HepG2 (cell line): Measurements from ENCODE around the gene EIF6. TPM values are rescaled to one million over a fixed set of nuclear protein-coding genes. Genes with fewer than 3 reads are reported as not detected.
"Not testable (repeated sequence)": the region's sequence is repeated elsewhere in the genome, so short reads cannot be mapped to it uniquely, and the experiment has no call there.

ENCODE experiments used
- ATAC-seq: fragments of 200-7000 bp; cut with Tn5 transposase; 3 replicates; pipeline ENCODE4 v1.9.1; 2020; ENCODE audit warnings: mild to moderate bottlenecking, moderate library complexity
- BruUV-seq: library from RNA; stranded (reverse); fragments of 400-500 nt; replicated peaks from 2 replicates; lab custom pipeline; 2021; lab: Mats Ljungman, UMichigan
- CTCF ChIA-PET: fragments of 300-600 bp; formaldehyde crosslinking; extraction: SDS; loops from one replicate; lab custom pipeline; 2021; ENCODE audit warnings: low total read pairs, inconsistent platforms, low intra/inter-chr PET ratio; lab: Yijun Ruan, JAX
- POLR2A ChIA-PET: fragments of 350-600 bp; sonication (Branson Sonifier 250); formaldehyde crosslinking; loops from one replicate; lab custom pipeline; 2020; ENCODE audit warnings: antibody characterized with exemption, inconsistent platforms; lab: Yijun Ruan, JAX
- DNase-seq: peaks from one replicate; pipeline ENCODE4 v3.0.0-alpha.2; 2015; ENCODE audit warnings: low spot score
- FAIRE-seq: peaks from 3 replicates; lab custom pipeline; 2011; peaks lifted over from hg19 to GRCh38; lab: Jason Lieb, UNC
- H2AFZ ChIP-seq: one replicate; pipeline ENCODE4 v1.6.1; 2011; ENCODE audit warnings: low read length, inconsistent platforms
- H3K27ac ChIP-seq: fragments of 300-600 bp; 3 replicates; pipeline ENCODE4 v1.8.0; 2011; ENCODE audit warnings: mixed run types, mild to moderate bottlenecking, mixed read lengths, low read length, inconsistent platforms; ENCODE audit not compliant: insufficient read depth; ENCODE audit errors: extremely low read length
- H3K27me3 ChIP-seq, 2 experiments: fragments of 200-600 bp in 1 of 2; 2 replicates in 1 of 2; 3 replicates in 1 of 2; pipeline versions ENCODE4 v1.6.0 to v1.8.0; 2011; ENCODE audit warnings: low read length in 2 of 2, mild to moderate bottlenecking in 2 of 2, moderate library complexity in 2 of 2, inconsistent platforms in 1 of 2; ENCODE audit not compliant: insufficient read depth in 2 of 2, control insufficient read depth in 1 of 2
- H3K36me3 ChIP-seq, 2 experiments: fragments of 200-600 bp in 1 of 2; replicated peaks in 1 of 2; 2 replicates in 1 of 2; 3 replicates in 1 of 2; pipeline versions ENCODE4 v1.5.1 to v1.8.0; 2011; ENCODE audit warnings: low read length in 2 of 2, inconsistent platforms in 1 of 2; ENCODE audit not compliant: insufficient read depth in 2 of 2, control insufficient read depth in 1 of 2
- H3K4me1 ChIP-seq: 2 replicates; pipeline ENCODE4 v1.5.1; 2012; ENCODE audit warnings: low read length, inconsistent platforms; ENCODE audit not compliant: insufficient read depth
- H3K4me2 ChIP-seq: 2 replicates; pipeline ENCODE4 v1.6.0; 2011; ENCODE audit warnings: low read depth, low read length, inconsistent platforms
- H3K4me3 ChIP-seq, 3 experiments: fragments of 200-600 bp in 1 of 3; sonication (generic), shearing (Covaris generic) in 1 of 3; replicated peaks in 1 of 3; 2 replicates each; pipeline ENCODE4 v1.5.1; 2011 to 2016; ENCODE audit warnings: low read length in 3 of 3, inconsistent platforms in 2 of 3, low read depth in 2 of 3, mild to moderate bottlenecking in 2 of 3, control low read depth in 1 of 3, mixed read lengths in 1 of 3; ENCODE audit not compliant: insufficient read depth in 1 of 3
- H3K79me2 ChIP-seq: one replicate; pipeline ENCODE4 v1.6.1; 2011; ENCODE audit warnings: low read length, inconsistent platforms; ENCODE audit not compliant: insufficient read depth
- H3K9ac ChIP-seq: 2 replicates; pipeline ENCODE4 v1.6.0; 2011; ENCODE audit warnings: mild to moderate bottlenecking, low read depth, low read length, inconsistent platforms; ENCODE audit not compliant: insufficient read depth
- H3K9me3 ChIP-seq: 2 replicates; pipeline ENCODE4 v1.5.1; 2012; ENCODE audit warnings: mild to moderate bottlenecking, low read length
- H4K20me1 ChIP-seq: 2 replicates; pipeline ENCODE4 v1.6.0; 2011; ENCODE audit warnings: inconsistent platforms, mild to moderate bottlenecking, low read length, moderate library complexity; ENCODE audit not compliant: insufficient read depth
- FOXO1 ChIP-seq: sonication (generic); formaldehyde crosslinking; IDR thresholded peaks from 2 replicates; pipeline ENCODE4 v1.4.0; 2020; ENCODE audit warnings: missing genetic modification reagents
- RFX1 ChIP-seq: fragments of 450-650 bp; IDR thresholded peaks from 2 replicates; pipeline ENCODE4 v1.6.1; 2017
- ZNF619 ChIP-seq: sonication (generic); formaldehyde crosslinking; IDR thresholded peaks from 2 replicates; pipeline ENCODE4 v1.4.0; 2020; ENCODE audit warnings: mild to moderate bottlenecking, missing genetic modification reagents
- WGBS: methylation state at CpG from one replicate; pipeline ENCODE4 v1.1.6; 2017; ENCODE audit warnings: low lambda C conversion rate; 5-methylcytosine and 5-hydroxymethylcytosine counted together
- in situ Hi-C: cut with HindIII; loops from 2 replicates; pipeline ENCODE4 v1.10.0; 2017; ENCODE audit warnings: low pct_unique_long_range_greater_than_20kb; ENCODE audit not compliant: extremely low pct_ligation_motif_present
- intact Hi-C: fragments of 100-400 bp; cut with micrococcal nuclease; formaldehyde crosslinking; loops from one replicate; pipeline ENCODE4 v1.10.0; 2022; ENCODE audit not compliant: unreplicated experiment
- polyA plus RNA-seq, 8 experiments: library from polyadenylated mRNA; depleted of rRNA in 3 of 8; stranded (reverse) in 7 of 8; unstranded in 1 of 8; fragments of >200 nt; fragmentation: Illumina TruSeq in 4 of 8; extraction: Trizol in 4 of 8; gene quantifications; 2 replicates each; pipeline versions ENCODE4 v1.2.1 to v1.2.3, GENCODE V29; 2011 to 2016; ENCODE audit warnings: low read depth in 4 of 8, missing spikeins in 1 of 8, mixed read lengths in 1 of 8; ENCODE audit not compliant: insufficient read depth in 1 of 8
- total RNA-seq, 5 experiments: library from RNA; depleted of rRNA; stranded (reverse); fragments of >200 nt; fragmentation: Illumina TruSeq; extraction: Trizol; gene quantifications; 2 replicates each; pipeline ENCODE4 v1.2.3, GENCODE V29; 2016; ENCODE audit warnings: low read depth in 1 of 5

The EIF6 gene
- total and polyA plus RNA-seq, 2 of the 13 experiments (the other 11 are each of a cell fraction or from before 2014, with no cell fraction given), result 462 to 466 TPM

DNA sequence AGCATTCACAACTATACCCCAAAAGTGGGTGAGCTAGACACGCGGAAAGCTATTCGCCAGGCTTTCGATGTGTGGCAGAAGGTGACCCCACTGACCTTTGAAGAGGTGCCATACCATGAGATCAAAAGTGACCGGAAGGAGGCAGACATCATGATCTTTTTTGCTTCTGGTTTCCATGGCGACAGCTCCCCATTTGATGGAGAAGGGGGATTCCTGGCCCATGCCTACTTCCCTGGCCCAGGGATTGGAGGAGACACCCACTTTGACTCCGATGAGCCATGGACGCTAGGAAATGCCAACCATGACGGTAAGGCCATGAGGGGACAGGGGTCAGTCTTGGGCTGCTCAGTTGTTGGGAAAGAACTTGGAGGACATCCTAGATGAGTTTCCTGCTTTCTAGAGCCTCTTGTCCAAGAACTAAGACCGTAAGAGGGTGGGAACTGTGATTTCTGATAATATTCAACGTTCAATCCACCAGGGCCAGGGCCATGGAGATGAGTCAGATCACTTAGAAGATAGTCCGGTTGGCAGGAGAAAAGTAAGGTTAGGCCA lies 30.0 kb downstream of the EIF6 start:
- POLR2A ChIA-PET, result no interaction called here
- BruUV-seq, result no TSS peak
- Histone ChIP-seq H4K20me1 (no peaks in the 10 kb centered on the region), H3K9ac (no peak overlapping the region), H3K4me1 (peaks cover 15% of the 10 kb centered on the region), H3K27ac (no peak overlapping the region), H2AFZ (no peak overlapping the region), H3K9me3 (no peaks in the 10 kb centered on the region), H3K4me3 (no peak overlapping the region), H3K79me2 (no peaks in the 10 kb centered on the region), H3K4me2 (no peak overlapping the region), H3K27me3 (no peaks in the 10 kb centered on the region), H3K36me3 (no peaks in the 10 kb centered on the region)
- TF ChIP-seq FOXO1 (CRISPR knock-in tag) (no peak), RFX1 (peak; percentile 60)
- intact Hi-C loops, result no loop called here
- DNase-seq (no peak), FAIRE-seq (no peak), ATAC-seq (no peak)
- CTCF ChIA-PET, result no interaction called here
- WGBS, result 75% methylated on average over 12 of the region's 12 CpGs
- in situ Hi-C loops, result no loop called here

DNA sequence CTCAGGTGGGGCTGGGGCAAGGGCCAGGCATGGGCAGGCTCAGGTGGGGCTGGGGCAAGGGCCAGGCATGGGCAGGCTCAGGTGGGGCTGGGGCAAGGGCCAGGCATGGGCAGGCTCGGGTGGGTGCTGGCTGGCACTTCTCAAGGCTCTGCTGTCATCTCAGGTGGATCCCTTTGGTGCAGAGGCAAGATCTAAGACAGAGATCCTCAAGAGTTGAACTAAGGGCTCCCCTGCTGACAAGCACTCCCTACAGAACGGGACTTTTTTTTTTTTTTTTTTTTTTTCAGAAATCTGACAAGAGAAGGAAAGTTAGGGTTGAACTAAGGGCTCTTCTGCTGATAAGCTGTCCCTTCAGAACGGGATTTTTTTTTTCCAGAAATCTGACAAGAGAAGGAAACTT lies 31.6 kb downstream of the EIF6 start:
- no peak for TF ChIP-seq ZNF619 (CRISPR knock-in tag)
- intact Hi-C loops, result no loop called here
- ChIA-PET CTCF (no interaction called here), POLR2A (interaction anchor here (0.9 kb wide), 1 partner anchor 12 kb away, joined by 5 read pairs; no protein-coding TSS in a partner anchor)
- Histone ChIP-seq H3K4me3 (no peak overlapping the region), H4K20me1 (no peaks in the 10 kb centered on the region), H3K9me3 (no peaks in the 10 kb centered on the region), H3K36me3 (no peaks in the 10 kb centered on the region), H2AFZ (no peak overlapping the region), H3K79me2 (no peaks in the 10 kb centered on the region), H3K4me2 (no peak overlapping the region), H3K9ac (no peak overlapping the region), H3K4me1 (peaks cover 13% of the 10 kb centered on the region), H3K27me3 (no peaks in the 10 kb centered on the region), H3K27ac (no peak overlapping the region)
- 10% methylated on average over 3 of the region's 3 CpGs for WGBS
- BruUV-seq, result no TSS peak
- no peak for DNase-seq
- in situ Hi-C loops, result no loop called here
- no peak for ATAC-seq
- no peak for FAIRE-seq

DNA sequence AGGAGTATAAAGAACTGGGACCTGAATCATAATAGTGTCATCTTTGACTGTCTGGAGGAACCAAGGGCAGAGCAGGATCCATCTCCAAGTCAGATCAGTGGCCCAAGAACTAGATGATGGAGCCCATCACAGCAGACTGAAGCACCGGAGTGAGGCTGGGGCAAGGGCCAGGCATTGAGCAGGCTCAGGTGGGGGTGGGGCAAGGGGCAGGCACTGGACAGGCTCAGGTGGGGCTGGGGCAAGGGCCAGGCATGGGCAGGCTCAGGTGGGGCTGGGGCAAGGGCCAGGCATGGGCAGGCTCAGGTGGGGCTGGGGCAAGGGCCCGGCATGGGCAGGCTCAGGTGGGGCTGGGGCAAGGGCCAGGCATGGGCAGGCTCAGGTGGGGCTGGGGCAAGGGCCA lies 32.0 kb downstream of the EIF6 start:
- intact Hi-C loops, POLR2A ChIA-PET, H3K27ac ChIP-seq: not testable (repeated sequence)

More for the DNA sequence above, 32.0 kb downstream of the EIF6 start:
- 55% methylated on average over 2 of the region's 2 CpGs for whole genome bisulfite sequencing
- H4K20me1 ChIP-seq, H3K9me3 ChIP-seq, ATAC-seq, BruUV-seq, in situ Hi-C loops, H3K27me3 ChIP-seq, H3K36me3 ChIP-seq, H2AFZ ChIP-seq, H3K79me2 ChIP-seq, H3K4me2 ChIP-seq, DNase-seq, H3K9ac ChIP-seq, FAIRE-seq, CTCF ChIA-PET, H3K4me3 ChIP-seq: not testable (repeated sequence)
- peaks cover 13% of the 10 kb centered on the region for H3K4me1 ChIP-seq
